NCI-H2196 (cell line): ENCODE results near the gene CXCL3.
"Not testable (repeated sequence)": the region's sequence is repeated elsewhere in the genome, so short reads cannot be mapped to it uniquely, and the experiment has no call there.

Experiments
- DNase-seq: peaks from one replicate; lab custom pipeline; 2025; ENCODE audit not compliant: unreplicated experiment; lab: John Stamatoyannopoulos, UW

Gene CXCL3

DNA sequence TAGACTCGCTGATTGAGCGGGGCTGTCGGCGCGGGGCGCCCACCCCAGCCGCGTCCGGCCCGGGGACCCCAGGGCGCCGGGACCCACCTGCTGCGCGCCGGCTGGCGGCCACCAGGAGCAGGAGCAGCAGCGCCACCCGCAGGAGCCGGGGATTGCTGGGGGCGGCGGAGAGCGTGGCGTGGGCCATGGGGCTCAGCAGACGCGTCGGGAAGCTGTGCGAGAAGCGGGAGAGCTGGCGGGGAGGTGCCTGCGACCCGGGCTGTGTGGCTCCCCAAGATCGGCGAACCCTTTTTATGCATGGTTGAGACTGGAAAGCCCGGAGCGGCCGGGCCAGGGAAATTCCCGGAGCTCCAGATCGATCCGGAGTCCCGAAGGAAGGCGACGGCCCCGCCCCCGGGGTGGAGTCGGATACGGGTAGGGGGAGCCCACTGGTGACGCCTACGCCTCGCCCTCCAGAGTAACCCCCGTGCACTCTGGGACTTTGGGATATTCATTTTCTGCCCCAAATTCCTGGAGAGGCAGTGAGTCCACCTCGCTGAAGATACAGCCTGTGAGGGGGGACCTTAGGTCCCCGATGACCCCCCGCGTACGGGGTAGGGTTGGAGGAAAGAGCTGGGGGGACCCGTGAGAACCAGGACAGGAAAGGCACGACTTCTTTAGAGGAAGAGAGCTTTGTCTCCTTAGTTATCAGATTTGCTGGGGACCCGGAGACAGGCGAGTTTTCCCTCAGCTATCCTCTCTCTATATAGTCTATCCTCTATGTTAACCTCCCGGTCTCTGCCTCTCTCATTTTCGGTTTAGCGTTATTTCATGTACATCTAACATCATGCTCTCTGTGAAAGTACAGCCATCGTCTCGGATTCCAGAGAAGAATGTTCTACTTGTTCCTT is at the start of gene CXCL3:
CXCL3 (minus strand) TSS at position 265 of the 890 bp plus-strand sequence; CDS start at position 187, 78 bp downstream.
- DNase-seq: peak; percentile 52

DNA sequence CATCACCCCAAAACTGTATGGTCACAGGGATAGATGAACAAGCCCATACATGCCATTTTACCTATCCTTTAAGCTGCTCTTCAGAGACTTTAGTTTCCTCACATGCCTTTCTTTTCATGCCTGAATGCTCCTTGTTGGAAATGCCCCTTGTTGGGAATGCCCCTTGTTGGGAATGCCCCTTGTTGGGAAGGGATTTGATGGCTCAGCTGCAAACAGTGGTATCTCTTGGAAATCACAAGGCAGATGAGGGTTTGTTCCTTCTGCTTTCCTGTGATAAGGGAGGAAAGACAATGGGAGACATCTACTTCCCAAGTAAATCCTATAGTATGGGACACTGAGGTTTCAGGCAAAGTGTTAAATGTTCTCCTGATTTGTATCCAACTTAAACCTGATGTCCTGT is 49.0 kb upstream of the CXCL3 start:
- no peak for DNase-seq

DNA sequence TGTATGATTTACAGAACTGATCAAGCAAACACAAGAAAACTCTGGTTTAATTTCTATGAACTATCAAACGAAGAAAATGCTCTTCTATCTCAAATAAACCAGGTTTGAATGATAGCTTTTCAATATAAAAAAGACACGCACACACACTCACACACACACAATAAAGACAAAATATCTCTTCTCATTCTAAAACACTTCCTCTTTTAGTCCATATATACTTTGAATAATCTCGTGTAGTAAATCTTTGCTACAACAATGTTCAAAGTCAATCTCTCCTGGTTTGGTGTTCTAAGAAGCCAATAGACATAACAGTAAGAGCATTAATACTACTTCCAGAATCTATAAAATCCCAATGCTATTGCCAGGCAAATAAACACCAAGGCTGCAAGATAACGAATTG is 47.2 kb upstream of the CXCL3 start:
- no peak for DNase-seq

DNA sequence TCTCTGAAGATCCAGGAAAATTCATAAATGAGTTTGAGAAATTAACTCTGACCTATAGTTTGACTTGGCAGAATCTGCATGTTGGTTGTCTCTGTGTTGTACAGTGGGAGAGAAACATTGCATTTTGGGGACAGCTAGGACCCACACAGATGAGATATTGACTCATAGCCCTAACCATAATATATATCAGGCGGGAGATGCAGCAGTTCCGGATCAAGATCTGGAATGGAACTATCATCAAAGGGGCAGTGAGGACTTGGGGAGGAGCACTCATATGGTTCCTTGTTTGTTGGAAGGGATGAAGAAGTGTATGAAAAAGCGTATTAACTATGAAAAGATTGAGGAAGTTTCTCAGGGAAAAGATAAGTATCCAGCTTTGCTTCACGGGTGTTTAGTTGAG is 46.5 kb upstream of the CXCL3 start:
- DNase-seq: no peak

DNA sequence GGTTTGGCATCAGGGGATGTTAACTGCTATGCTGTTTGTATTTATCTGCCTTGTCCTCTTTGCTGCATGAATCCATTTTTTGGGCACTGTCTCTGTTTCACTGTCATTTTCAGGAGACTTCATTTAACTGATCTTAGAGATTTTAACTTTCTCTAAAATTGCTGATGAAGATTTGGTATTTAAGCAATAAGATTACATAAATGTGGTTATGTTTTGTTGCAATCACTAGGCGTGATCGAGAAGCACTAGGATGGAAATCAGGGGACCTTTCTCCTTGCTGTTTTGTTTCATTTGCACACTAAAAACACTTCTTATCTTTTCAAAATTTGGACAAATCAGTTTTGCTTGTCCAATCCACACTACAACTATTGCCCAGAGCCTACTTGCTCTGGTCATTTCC is 45.1 kb upstream of the CXCL3 start:
- DNase-seq: no peak

DNA sequence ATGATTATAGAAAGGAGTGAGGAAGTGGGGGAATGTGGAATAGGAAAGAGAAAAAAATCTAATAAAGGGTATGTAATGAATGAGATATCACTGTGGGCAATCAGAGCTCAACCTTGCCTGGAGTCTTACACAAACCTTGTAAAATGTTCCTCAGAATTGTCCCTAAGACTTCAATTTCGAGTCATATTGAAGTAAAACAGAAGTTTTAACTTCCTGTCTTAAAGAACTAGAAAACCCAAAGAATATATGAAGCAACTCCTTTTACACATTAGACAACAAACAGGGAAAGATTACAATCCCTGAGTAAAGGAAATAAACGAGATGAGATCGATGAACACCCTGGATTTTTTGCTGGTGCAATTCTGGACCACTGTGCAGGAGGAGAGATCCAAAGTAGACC is 42.5 kb upstream of the CXCL3 start:
- no peak for DNase-seq

DNA sequence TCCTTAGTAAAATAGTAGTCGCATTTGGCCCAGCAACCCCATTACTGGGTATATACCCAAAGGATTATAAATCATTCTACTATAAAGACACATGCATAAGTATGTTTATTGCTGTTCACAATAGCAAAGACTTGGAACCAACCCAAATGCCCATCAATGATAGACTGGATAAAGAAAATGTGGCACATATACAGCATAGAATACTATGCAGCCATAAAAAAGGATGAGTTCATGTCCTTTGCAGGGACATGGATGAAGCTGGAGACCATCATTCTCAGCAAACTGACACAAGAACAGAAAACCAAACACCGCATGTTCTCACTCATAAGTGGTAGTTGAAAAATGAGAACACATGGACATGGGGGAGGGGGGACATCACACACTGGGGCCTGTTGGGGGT is 41.9 kb upstream of the CXCL3 start:
- not testable (repeated sequence) for DNase-seq

DNA sequence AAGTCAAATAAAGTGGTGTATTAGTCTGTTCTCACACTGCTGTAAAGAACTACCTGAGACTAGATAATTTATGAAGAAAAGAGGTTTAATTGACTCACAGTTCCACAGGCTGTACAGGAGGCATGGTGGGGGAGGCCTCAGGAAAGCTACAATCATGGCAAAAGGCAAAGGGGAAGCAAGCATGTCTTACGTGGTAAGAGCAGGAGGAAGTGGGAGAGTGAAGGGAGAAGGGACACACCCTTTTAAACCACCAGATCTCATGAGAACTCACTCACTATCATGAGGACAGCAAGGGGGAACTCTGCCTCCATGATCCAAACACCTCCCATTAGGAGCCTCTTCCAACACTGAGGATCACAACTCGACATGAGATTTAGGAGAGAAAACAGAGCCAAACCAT is 40.5 kb upstream of the CXCL3 start:
- not testable (repeated sequence) for DNase-seq

DNA sequence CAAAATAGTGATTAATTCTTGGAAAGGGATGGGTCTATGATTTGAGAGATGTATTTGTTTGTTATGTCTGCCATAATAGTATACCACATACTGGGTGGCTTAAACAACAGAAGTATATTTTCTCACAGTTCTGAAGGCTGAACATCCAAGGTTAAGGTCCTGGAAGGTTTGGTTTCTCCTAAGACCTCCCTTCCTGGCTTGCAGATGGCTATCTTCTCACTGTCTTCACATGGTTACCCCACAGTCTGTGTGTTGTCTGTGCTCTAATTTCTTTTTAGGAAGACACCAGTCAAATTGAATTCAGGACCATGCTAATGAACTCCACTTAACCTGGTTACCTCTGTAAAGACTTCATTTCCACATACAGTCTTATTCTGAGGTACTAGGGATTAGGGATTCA is 34.9 kb upstream of the CXCL3 start:
- DNase-seq: no peak

DNA sequence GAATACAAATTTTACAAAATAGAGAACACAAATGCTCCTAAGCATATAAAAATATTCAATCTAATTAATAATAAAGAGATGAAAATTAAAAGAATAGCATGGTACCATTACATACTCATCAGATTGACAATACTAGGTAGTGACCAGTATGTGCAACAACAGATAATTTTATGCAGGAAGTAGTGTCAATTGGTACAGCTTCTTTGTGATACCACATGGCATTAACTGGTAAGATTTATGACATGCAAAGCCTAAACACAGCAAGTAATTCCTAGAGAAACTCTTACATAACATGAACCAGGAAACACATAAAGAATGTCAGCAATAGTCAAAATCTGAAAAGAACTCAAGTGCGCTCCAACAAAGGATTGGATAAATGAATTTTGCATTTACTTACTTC is 34.2 kb upstream of the CXCL3 start:
- no peak for DNase-seq

DNA sequence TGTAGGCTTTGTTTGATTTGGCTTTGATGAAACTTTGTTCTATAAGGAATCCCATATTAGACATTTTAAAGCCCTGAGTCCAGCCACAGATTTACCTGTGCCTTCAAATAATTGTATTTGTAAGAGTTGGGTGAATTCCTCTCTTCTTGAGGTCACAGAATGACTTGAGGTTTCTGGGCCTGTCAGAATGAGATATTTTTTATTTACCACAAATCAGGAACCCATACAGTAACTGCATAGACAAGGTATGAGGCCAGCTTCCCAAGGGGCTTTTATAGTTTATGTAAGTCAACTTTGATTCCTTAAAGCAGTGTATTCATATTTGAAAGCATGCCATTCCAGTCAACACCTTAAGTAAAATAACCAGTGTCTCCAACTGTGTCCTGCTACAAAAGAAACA is 29.1 kb upstream of the CXCL3 start:
- DNase-seq: no peak

DNA sequence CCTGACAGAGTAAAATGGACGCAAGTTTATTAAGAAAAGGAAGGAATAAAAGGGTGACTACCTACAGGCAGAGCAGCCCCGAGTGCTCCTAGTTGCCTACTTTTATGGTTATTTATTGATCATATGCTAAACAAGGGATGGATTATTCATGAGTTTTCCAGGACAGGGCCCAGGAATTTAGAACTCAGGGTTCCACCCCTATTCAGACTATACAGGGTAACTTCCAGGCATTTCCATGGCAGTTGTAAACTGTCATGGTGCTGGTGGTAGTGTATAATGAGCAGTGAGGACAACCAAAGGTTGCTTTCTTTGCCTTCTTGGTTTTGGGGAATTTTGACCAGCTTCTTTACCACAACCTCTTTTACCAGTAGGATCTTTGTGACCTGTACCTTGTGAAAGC is 27.7 kb upstream of the CXCL3 start:
- DNase-seq: no peak

DNA sequence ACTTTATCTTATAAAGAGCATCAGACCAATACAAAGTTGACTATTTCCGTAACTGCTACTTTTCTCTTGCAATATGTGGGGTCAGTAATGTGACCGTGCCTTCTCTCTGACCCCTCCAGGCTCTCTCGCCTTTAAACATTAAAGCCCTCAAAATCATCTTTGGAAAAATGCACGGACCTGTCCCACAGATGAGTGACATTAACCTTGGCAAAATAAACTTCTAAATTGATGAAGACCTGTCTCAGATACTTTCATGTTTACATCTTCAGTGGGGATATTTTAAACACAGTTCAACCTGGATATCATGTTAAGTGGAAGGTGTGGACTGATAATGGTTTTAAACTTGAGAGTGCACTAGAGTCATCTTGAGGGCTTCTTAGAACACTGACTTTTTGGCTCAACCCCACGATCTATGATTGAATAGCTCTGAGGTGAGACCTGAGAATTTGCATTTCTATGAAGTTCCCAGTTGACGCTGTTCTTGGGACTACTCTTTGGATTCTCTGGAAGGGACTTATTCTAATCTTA is 26.7 kb upstream of the CXCL3 start:
- DNase-seq: no peak

DNA sequence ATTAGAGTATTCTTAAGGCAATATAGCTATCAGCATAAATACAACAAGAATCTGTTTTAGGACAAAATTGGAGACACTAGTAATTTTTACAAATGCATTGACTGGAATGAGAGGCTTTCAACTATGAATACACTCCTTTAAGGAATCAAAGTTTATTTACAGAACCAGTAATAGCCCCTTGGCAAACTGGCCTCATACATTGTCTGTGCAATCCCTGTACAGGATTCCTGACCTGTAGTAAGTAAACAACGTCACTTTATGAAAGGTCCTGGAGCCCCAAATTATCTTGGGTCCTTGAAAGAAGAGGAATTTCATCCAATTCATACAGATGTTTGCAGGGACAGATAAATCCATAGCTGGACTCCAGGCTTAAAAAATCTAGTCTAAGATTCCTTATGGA is 25.4 kb upstream of the CXCL3 start:
- no peak for DNase-seq

DNA sequence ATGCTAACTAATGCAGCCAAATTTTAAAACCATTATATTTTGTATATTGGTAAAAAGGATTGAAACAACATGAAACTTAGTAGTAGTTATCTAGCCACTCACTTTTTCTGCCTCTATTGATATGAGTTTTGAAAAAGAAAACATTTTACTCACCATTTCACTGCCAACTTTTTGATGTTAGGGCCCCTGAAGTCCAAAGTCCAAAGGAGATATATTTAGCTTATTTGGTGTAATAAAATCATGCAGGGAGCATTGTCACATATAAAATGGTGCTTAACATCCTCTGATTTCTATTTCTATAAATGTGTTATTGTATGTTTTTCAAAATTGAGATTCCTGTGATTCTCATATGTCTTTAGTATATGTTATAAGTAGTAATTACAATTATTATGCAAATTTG is 24.5 kb upstream of the CXCL3 start:
- DNase-seq: no peak

DNA sequence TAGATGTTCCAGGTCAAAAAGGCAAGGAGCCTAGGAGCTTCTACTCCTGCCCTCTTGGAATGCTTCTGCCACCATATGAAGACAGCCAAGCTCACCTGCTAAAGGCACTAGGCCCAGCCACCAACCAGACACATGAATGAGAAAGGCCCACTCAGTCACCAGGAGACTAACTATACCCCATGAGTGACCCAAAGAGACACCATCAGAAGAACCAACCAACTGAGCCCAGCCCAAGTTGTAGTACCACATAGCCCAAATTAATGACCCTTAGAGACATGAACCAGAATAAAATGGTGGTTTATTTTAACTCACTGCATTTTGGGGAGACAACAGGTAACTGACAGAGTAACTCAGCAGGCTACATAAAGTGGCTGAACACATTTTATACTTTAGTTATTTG is 22.9 kb upstream of the CXCL3 start:
- DNase-seq: no peak

DNA sequence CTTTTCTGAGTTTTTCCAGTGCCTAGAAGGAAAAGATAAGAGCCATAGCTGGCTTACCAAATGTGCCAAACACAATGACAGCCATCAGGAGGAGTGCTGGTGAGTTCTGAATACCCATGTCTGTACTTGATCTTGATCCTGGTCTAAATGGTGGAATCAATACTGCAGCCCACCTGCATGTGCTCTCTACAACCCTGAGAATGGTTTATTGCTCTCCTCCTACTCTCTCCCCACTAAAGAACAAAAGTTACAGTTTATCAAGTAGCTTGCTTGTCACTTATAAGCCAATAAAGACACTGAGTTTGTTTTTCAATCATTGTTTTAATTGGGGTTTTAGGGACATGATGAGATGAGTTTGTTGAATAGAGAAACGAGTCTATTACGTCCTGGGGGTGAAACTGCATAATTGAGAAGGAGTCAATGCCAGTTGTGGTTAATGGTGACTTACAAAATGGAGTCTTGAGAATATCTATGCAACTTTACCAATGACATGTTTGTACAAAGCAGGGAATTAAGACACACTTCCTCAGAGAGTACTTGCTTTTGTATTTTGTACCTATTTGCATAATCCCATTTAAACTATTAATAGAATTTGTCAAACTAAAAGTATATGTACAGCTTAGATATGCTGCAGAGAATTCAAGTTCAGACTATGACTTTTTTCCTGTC is 20.8 kb upstream of the CXCL3 start:
- no peak for DNase-seq

DNA sequence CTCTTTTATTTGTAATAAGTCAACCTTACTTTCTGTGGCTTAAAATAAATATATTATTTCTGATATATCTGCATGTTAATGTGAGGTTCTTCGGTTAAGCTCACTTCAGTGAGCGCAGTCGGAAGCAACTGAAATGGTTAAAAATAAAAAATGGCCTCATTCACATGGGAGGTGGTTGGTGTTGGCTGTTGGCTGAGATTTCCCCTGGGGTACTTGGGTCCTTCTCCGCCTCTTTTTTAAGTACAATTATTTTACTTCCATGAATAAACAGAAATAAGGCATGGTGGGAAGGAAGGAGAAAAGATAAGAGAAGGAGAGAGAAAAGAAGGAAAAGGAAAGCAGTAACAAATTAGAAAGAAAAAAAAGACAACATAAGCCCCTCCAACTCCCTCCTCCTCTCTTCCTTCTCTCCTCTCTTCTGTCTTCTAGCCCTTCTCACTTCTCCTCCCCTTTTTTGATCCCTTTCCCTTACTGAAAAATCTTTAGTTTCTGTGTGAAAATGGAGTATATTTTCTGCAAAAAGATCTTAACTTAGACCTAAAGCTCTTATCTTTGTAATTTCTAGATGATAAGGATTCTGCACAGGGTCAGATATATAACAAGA is 19.7 kb upstream of the CXCL3 start:
- DNase-seq: no peak

DNA sequence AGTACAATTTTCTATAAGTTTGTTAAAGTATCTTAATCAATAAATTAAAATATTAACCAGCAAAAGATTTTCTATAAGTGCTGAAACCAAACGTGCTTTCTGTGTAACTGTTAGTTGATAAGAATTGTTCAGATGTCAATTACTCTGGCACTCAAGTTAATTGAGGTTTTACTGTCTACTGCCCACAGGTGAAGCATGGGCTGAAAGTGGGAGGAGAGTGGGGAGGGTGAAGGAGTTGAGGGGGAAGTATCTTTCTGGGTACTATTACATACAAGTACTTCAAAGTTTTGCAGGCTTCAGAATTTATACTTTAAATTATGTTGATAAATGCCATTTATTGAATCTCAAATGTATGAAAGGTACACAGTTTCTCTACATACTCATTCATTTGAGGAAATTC is 19.1 kb upstream of the CXCL3 start:
- no peak for DNase-seq

DNA sequence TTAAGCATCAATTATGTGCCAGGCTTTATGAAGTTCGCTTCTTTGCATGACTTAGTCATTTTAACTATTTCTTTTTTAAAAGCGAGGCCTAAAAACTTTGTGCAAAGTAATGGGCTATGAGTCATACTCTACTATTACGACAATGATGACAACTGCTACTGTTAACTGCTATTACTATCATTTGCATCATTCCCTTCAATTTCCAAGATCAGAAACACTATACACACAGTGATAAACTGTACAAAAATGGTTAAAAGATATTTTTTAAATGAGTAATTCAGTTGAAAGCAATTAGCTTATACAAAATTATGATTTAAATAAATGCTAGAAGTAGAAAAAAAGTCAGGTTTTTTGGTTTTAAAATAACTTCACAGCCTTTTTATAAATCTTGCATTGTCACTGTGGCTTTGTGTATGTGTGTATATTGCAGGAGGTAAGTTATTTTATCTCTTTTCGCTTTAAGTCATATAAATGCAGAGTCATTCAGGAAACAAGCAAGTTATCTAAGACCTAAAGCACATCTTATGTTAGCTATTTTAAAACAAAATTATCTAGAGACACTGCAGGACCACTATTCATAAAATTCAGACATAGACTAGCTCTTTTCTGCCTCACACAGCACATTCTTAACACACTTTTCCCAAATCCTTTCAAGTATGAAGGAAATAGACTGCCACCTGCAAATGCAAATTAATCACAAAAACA is 18.5 kb upstream of the CXCL3 start:
- DNase-seq: no peak

DNA sequence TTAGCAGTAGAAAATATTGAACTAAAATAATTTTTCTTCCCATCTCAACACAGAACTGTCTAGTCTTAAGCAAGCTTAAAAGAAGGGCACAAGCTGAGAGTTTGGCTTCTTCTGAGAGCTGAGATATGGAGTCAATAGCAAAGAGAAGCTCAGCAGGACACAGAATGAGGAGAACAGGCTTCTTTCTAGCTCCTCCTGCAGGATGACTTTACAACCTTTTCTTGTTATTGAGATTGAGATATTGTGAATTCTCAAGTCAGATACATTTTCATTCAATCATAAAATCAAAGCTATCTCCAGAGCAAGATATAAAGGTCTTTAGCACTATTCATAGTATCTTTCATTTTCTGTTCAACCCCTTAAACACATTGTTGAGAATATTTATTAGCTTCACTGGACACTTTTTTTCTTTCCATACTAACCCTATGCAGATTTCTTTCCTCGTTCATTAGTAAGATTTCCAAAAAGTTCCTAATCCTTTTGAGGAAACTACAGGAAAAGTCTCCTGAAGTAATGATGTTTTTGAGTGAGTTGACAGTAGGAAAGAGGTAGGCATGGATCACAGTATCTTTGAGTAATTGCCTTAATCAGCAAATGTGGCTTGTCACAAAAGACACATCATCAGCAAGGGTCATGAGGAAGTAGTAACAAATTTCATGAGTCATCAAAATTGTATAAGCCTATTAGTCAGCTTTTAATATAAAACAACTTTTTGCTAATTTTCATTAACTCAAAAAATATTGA is 17.8 kb upstream of the CXCL3 start:
- DNase-seq: no peak
